A673 (cell line): ENCODE results near the gene EXD3.

Experiments
- EZH2 ChIP-seq: fragments of 200-600 bp; sonication (generic); IDR thresholded peaks from 2 replicates; pipeline ENCODE4 v1.6.1; 2017; ENCODE audit warnings: borderline replicate concordance, low read depth, mild to moderate bottlenecking, mixed read lengths, antibody characterized with exemption, low read length; ENCODE audit not compliant: poor library complexity, severe bottlenecking
- TF ChIP-seq, protein P1 (sequence below): fragments of 300-800, 200-600 bp; sonication (generic); conservative IDR thresholded peaks from 2 replicates; pipeline ENCODE4 v1.5.1; 2017; ENCODE audit warnings: low read depth, mild to moderate bottlenecking, antibody characterized with exemption, low read length, moderate library complexity, mixed read lengths

DNA sequence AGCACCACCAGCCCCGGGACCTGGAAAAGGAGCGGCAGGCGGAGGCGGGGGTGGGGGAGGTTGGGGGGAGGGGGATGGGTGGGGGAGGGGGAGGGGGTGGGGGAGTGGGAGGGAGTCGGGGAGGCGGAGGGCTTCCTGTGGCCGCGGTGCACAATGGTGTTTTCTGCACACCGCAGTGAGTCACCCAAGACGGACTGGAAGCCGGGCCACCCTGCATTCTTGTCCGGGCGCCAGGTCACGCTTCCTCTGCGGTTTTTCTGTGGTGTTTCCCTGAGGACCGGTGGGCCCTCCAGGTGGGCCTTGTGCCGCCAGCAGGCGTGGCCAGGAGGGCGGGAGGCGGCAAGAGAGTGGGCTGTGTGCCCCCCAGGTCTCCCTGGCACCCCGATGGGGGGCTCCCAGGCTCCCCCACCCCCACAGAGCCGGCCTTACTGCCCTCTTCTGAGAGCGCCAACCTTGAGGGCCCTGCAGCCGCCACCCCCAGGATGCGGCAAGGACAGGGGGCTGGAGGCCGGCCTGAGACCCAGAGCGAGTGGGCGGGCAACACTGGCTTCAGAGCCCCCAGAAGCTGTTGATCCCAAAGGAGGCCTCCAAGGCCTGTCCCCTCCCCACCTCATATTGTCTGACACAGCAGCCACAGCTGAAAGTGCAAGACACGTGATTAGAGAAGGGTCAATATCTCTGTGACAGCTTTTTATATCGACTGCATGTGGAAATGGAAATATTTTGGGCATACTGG, 11.1 kb downstream of the EXD3 start:
- TF ChIP-seq, protein P1, sequence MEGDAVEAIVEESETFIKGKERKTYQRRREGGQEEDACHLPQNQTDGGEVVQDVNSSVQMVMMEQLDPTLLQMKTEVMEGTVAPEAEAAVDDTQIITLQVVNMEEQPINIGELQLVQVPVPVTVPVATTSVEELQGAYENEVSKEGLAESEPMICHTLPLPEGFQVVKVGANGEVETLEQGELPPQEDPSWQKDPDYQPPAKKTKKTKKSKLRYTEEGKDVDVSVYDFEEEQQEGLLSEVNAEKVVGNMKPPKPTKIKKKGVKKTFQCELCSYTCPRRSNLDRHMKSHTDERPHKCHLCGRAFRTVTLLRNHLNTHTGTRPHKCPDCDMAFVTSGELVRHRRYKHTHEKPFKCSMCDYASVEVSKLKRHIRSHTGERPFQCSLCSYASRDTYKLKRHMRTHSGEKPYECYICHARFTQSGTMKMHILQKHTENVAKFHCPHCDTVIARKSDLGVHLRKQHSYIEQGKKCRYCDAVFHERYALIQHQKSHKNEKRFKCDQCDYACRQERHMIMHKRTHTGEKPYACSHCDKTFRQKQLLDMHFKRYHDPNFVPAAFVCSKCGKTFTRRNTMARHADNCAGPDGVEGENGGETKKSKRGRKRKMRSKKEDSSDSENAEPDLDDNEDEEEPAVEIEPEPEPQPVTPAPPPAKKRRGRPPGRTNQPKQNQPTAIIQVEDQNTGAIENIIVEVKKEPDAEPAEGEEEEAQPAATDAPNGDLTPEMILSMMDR, result no peak
- no peak for TF ChIP-seq EZH2
